HepG2 (cell line): ENCODE measurements around the gene RUNX2. TPM values are rescaled to one million over a fixed set of nuclear protein-coding genes. Genes with fewer than 3 reads are reported as not detected.

Source experiments
- ATAC-seq: fragments of 200-7000 bp; cut with Tn5 transposase; 3 replicates; pipeline ENCODE4 v1.9.1; 2020; ENCODE audit warnings: mild to moderate bottlenecking, moderate library complexity
- BruUV-seq: library from RNA; stranded (reverse); fragments of 400-500 nt; replicated peaks from 2 replicates; lab custom pipeline; 2021; lab: Mats Ljungman, UMichigan
- CTCF ChIA-PET: fragments of 300-600 bp; formaldehyde crosslinking; extraction: SDS; loops from one replicate; lab custom pipeline; 2021; ENCODE audit warnings: low total read pairs, inconsistent platforms, low intra/inter-chr PET ratio; lab: Yijun Ruan, JAX
- POLR2A ChIA-PET: fragments of 350-600 bp; sonication (Branson Sonifier 250); formaldehyde crosslinking; loops from one replicate; lab custom pipeline; 2020; ENCODE audit warnings: antibody characterized with exemption, inconsistent platforms; lab: Yijun Ruan, JAX
- DNase-seq: peaks from one replicate; pipeline ENCODE4 v3.0.0-alpha.2; 2015; ENCODE audit warnings: low spot score
- FAIRE-seq: peaks from 3 replicates; lab custom pipeline; 2011; peaks lifted over from hg19 to GRCh38; lab: Jason Lieb, UNC
- H2AFZ ChIP-seq: one replicate; pipeline ENCODE4 v1.6.1; 2011; ENCODE audit warnings: low read length, inconsistent platforms
- H3K27ac ChIP-seq: fragments of 300-600 bp; 3 replicates; pipeline ENCODE4 v1.8.0; 2011; ENCODE audit warnings: mixed run types, mild to moderate bottlenecking, mixed read lengths, low read length, inconsistent platforms; ENCODE audit not compliant: insufficient read depth; ENCODE audit errors: extremely low read length
- H3K27me3 ChIP-seq, 2 experiments: fragments of 200-600 bp in 1 of 2; 2 replicates in 1 of 2; 3 replicates in 1 of 2; pipeline versions ENCODE4 v1.6.0 to v1.8.0; 2011; ENCODE audit warnings: low read length in 2 of 2, mild to moderate bottlenecking in 2 of 2, moderate library complexity in 2 of 2, inconsistent platforms in 1 of 2; ENCODE audit not compliant: insufficient read depth in 2 of 2, control insufficient read depth in 1 of 2
- H3K36me3 ChIP-seq, 2 experiments: fragments of 200-600 bp in 1 of 2; replicated peaks in 1 of 2; 2 replicates in 1 of 2; 3 replicates in 1 of 2; pipeline versions ENCODE4 v1.5.1 to v1.8.0; 2011; ENCODE audit warnings: low read length in 2 of 2, inconsistent platforms in 1 of 2; ENCODE audit not compliant: insufficient read depth in 2 of 2, control insufficient read depth in 1 of 2
- H3K4me1 ChIP-seq: 2 replicates; pipeline ENCODE4 v1.5.1; 2012; ENCODE audit warnings: low read length, inconsistent platforms; ENCODE audit not compliant: insufficient read depth
- H3K4me2 ChIP-seq: 2 replicates; pipeline ENCODE4 v1.6.0; 2011; ENCODE audit warnings: low read depth, low read length, inconsistent platforms
- H3K4me3 ChIP-seq, 3 experiments: fragments of 200-600 bp in 1 of 3; sonication (generic), shearing (Covaris generic) in 1 of 3; replicated peaks in 1 of 3; 2 replicates each; pipeline ENCODE4 v1.5.1; 2011 to 2016; ENCODE audit warnings: low read length in 3 of 3, inconsistent platforms in 2 of 3, low read depth in 2 of 3, mild to moderate bottlenecking in 2 of 3, control low read depth in 1 of 3, mixed read lengths in 1 of 3; ENCODE audit not compliant: insufficient read depth in 1 of 3
- H3K79me2 ChIP-seq: one replicate; pipeline ENCODE4 v1.6.1; 2011; ENCODE audit warnings: low read length, inconsistent platforms; ENCODE audit not compliant: insufficient read depth
- H3K9ac ChIP-seq: 2 replicates; pipeline ENCODE4 v1.6.0; 2011; ENCODE audit warnings: mild to moderate bottlenecking, low read depth, low read length, inconsistent platforms; ENCODE audit not compliant: insufficient read depth
- H3K9me3 ChIP-seq: 2 replicates; pipeline ENCODE4 v1.5.1; 2012; ENCODE audit warnings: mild to moderate bottlenecking, low read length
- H4K20me1 ChIP-seq: 2 replicates; pipeline ENCODE4 v1.6.0; 2011; ENCODE audit warnings: inconsistent platforms, mild to moderate bottlenecking, low read length, moderate library complexity; ENCODE audit not compliant: insufficient read depth
- CREB1 ChIP-seq, 2 experiments: fragments of 450-650 bp in 1 of 2; IDR thresholded peaks; 2 replicates each; pipeline ENCODE4 v1.6.1; 2016 to 2017; ENCODE audit warnings: control low read depth in 1 of 2, mild to moderate bottlenecking in 1 of 2, missing compliant biosample characterization in 1 of 2, missing genetic modification characterization in 1 of 2
- CTCF ChIP-seq: sonication (generic); formaldehyde crosslinking; IDR thresholded peaks from 2 replicates; pipeline ENCODE4 v1.5.0; 2020; ENCODE audit warnings: mild to moderate bottlenecking, missing genetic modification reagents, moderate library complexity
- DNMT1 ChIP-seq: sonication (generic); formaldehyde crosslinking; IDR thresholded peaks from 2 replicates; pipeline ENCODE4 v1.5.1; 2020; ENCODE audit warnings: mild to moderate bottlenecking, missing genetic modification reagents
- GABPA ChIP-seq, 2 experiments: IDR thresholded peaks; 2 replicates each; pipeline ENCODE4 v1.6.1; 2011 to 2016; ENCODE audit warnings: low read depth in 2 of 2, low read length in 1 of 2, missing biosample characterization in 1 of 2, missing genetic modification characterization in 1 of 2
- GATA4 ChIP-seq: sonication (generic); IDR thresholded peaks from 2 replicates; pipeline ENCODE4 v1.6.1; 2016; ENCODE audit warnings: antibody characterized with exemption, low read depth, borderline replicate concordance
- HDAC2 ChIP-seq: sonication (generic); formaldehyde crosslinking; IDR thresholded peaks from 2 replicates; pipeline ENCODE4 v1.4.0; 2020; ENCODE audit warnings: missing genetic modification reagents
- SCMH1 ChIP-seq: sonication (generic); formaldehyde crosslinking; IDR thresholded peaks from 2 replicates; pipeline ENCODE4 v1.9.0; 2021; ENCODE audit warnings: missing genetic modification reagents, mild to moderate bottlenecking, borderline replicate concordance
- SRF ChIP-seq: IDR thresholded peaks from 2 replicates; pipeline ENCODE4 v1.6.1; 2011; ENCODE audit warnings: mild to moderate bottlenecking, low read depth, low read length, moderate library complexity
- ZBTB39 ChIP-seq: sonication (generic); formaldehyde crosslinking; IDR thresholded peaks from 2 replicates; pipeline ENCODE4 v1.5.0; 2020; ENCODE audit warnings: missing genetic modification reagents
- ZFP41 ChIP-seq: sonication (generic); formaldehyde crosslinking; IDR thresholded peaks from 2 replicates; pipeline ENCODE4 v1.4.0; 2020; ENCODE audit warnings: mild to moderate bottlenecking, missing genetic modification reagents, borderline replicate concordance
- in situ Hi-C: cut with HindIII; loops from 2 replicates; pipeline ENCODE4 v1.10.0; 2017; ENCODE audit warnings: low pct_unique_long_range_greater_than_20kb; ENCODE audit not compliant: extremely low pct_ligation_motif_present
- intact Hi-C: fragments of 100-400 bp; cut with micrococcal nuclease; formaldehyde crosslinking; loops from one replicate; pipeline ENCODE4 v1.10.0; 2022; ENCODE audit not compliant: unreplicated experiment
- polyA plus RNA-seq, 8 experiments: library from polyadenylated mRNA; depleted of rRNA in 3 of 8; stranded (reverse) in 7 of 8; unstranded in 1 of 8; fragments of >200 nt; fragmentation: Illumina TruSeq in 4 of 8; extraction: Trizol in 4 of 8; gene quantifications; 2 replicates each; pipeline versions ENCODE4 v1.2.1 to v1.2.3, GENCODE V29; 2011 to 2016; ENCODE audit warnings: low read depth in 4 of 8, missing spikeins in 1 of 8, mixed read lengths in 1 of 8; ENCODE audit not compliant: insufficient read depth in 1 of 8
- total RNA-seq, 5 experiments: library from RNA; depleted of rRNA; stranded (reverse); fragments of >200 nt; fragmentation: Illumina TruSeq; extraction: Trizol; gene quantifications; 2 replicates each; pipeline ENCODE4 v1.2.3, GENCODE V29; 2016; ENCODE audit warnings: low read depth in 1 of 5

The RUNX2 gene
- total and polyA plus RNA-seq, 2 of the 13 experiments (the other 11 are each of a cell fraction or from before 2014, with no cell fraction given), result not detected

- ATAC-seq (no peak), DNase-seq (no peak), FAIRE-seq (no peak)
- intact Hi-C loops (no loop called here), in situ Hi-C loops (no loop called here)
- Histone ChIP-seq H3K4me2 (no peak overlapping the region), H3K9me3 (no peaks in the 10 kb centered on the region), H2AFZ (no peak overlapping the region), H3K9ac (no peak overlapping the region), H3K4me3 (no peak overlapping the region), H4K20me1 (no peaks in the 10 kb centered on the region), H3K4me1 (no peaks in the 10 kb centered on the region), H3K27me3 (peaks cover 0 to 4% of the 10 kb centered on the region in 2 experiments; a peak in 1 of 5 replicates), H3K79me2 (no peaks in the 10 kb centered on the region), H3K36me3 (no peaks in the 10 kb centered on the region), H3K27ac (no peak overlapping the region)
- BruUV-seq, result no TSS peak
- ChIA-PET POLR2A (no interaction called here), CTCF (no interaction called here)
- TF ChIP-seq GABPA (IDR thresholded peaks at IDR 0.05; ENCODE audit: low read depth, low read length) (no peak), GABPA (CRISPR knock-in tag; IDR thresholded peaks at IDR 0.05; ENCODE audit: low read depth) (no peak), SCMH1 (CRISPR knock-in tag) (no peak), DNMT1 (no peak), ZFP41 (CRISPR knock-in tag) (no peak), CTCF (CRISPR knock-in tag) (no peak), GATA4 (no peak), ZBTB39 (CRISPR knock-in tag) (no peak), HDAC2 (no peak), SRF (no peak), CREB1 (IDR thresholded peaks at IDR 0.05) (no peak), CREB1 (CRISPR knock-in tag; IDR thresholded peaks at IDR 0.05) (no peak)
- TF ChIP-seq, all 625 proteins: peak for 0
These were observed 159.5 kb downstream of the RUNX2 start for GRCh38 chr6:45487645-45488044.
